Measurements from ENCODE around the gene MINDY4.

The MINDY4 gene

DNA sequence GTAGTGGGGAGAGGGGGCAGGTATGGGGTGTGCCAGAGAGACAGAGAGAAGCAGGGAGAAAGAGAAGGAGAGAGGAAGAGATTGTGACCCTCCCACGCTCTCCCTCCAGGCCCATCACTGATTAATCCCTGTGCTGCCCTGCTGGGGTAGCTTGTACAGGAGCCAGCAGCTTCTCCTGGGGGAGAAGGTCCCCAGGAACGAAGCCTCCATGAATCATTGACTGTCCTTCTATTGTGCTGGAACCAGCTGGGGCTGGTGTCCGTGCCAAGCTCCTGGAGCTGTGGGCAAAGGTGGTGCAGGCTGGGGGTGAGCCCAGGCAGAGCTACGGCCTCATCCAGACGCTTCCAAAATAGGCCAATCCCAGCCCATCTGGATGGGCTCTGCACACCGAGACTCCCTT, 161.3 kb downstream of the MINDY4 start:
- no peak for DNase-seq (ENCODE audit: low spot score)

DNA sequence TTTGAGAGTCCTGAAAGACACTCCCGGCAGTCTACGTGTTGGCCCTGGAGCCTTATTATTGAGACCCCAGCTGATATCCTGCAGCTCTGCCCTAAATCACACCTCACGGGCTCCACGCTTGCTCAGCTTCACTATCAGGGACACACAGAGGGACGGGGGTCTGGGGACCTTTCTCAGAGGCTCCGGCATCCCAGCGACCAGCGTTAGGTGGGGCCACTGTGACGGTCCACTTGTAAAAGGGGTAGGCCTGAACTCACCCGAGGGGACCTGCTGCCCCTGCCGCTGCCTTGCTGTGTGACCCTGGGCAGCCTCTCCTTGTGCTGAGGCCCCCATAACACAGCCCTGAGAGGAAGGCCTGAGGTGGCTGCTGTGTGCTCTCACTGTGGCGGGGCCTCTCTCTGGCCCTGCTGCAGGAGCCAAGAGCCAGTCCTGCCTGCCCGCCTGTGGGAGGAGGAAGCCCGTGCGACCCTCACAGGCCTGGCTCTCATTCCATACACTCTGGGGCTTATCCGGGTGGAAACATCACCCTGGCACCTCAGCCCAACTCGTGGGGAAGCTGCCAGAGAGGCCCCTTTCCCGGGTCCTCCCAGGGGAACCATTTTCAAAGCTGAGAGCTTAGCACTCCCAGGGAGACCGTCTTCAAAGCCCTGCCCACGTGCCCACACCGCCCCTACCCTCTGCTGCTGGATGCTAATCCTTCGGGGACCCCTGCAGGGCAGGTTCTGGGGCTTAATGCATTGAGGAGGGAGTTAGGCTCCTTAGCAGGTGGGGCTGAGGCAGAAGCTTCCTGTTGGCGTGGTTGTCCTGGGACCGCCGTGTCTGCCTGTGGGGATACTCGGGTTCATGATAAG, 162.1 kb downstream of the MINDY4 start:
- DNase-seq (ENCODE audit: low spot score) = no peak

DNA sequence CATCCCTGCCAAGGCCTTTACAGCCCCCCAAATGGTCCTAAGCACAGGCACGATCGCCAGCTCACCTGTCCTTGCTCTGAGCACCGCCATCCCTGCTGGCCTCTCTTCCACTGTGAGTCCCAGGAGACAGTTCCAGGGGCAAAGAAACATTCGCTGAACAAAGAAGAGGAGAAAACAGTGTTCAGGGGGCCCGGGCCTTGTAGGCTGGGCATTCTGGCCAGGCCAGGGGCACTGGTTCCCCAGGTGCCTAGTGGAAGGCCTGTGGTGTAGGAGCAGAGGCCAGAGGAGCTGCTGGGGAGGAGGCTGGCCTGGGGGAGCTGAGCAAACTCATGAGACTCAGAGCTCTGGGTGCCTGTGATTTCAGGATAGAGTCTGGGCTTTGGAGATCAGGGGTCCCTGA, 163.0 kb downstream of the MINDY4 start:
- no peak for DNase-seq (ENCODE audit: low spot score)

DNA sequence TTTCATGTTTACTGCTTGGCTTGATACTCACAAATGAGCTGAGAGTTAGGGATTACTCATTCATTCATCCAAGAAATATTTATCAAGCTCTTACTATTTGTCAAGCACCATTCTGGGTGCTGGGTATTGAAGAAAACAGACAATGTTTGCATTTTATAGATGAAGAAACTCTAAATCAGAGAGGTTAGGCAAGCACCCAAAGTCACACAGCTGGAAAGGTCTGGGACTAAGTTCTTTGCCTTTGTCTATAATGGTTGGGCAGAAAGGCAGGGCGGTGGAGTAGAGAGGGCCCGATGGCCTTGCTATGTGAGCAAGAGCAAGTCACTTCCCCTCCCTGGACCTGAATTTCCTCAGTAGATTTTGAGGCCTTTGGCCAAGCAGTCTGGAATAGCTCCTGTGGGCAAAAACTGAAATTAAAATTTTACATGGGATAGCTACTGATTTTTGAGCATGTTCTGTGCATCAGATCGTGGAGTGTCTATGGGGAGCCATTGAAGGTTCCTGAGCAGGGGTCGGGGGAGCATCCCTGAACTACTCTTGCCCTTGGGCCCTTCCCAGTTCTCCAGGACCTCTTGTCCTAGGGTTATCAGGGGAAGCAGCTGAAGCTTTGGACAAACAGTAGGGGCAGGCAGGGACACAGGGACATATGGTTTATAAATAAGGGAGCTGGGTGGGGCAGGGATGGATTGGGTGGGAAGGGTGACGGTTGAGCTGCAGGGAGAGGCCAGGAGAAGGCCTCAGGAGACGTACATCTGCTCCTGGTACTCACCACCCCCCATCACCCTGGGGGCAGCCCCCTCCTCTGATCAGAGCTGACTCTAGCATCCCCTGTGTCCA, 163.7 kb downstream of the MINDY4 start:
- DNase-seq (ENCODE audit: low spot score) = no peak

DNA sequence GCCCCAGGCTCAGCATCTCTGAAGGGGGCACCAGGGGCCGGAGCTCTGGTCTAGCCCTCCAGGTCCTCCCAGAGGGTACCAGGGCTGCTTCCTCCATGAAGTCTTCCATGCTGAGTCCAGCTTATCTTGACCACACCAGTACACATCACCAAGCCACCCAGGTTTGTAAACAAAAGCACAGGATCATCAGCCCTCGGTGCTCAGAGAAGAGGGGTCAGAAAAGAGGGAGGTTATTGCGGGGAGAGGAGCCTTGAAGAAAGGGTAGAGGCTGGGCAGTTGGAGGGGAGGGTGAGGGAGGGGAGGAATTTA, 164.3 kb downstream of the MINDY4 start:
- DNase-seq (ENCODE audit: low spot score) = no peak

DNA sequence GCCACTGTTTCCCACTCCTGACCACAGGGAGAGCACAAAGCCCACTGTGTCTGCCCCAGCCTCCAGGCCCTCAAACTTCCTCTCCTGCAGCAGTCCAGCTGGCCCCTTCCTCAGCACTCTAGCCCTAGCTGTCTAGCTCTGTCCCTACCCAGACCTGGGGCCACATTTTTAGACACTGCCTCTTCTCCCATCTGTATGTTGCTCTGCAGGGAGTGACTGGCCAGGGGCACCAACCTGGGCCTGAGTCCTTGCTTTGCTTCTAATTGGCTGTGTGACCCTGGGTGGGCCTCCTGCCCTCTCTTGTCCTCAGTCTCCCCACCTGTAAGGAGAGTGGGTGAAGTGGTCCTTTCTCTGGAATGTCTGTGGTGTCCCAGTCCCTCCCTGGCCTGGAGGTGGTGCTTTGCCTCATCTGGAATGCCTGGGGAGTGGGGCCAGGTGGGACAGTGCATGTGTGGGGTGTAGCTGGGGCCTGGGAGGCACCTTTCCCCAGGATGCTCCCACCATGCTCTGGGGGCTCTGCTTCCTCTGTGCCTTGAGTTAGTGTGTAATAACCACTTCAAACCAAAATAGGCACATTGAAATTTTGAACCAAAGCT, 165.5 kb downstream of the MINDY4 start:
- DNase-seq (ENCODE audit: low spot score) = no peak

DNA sequence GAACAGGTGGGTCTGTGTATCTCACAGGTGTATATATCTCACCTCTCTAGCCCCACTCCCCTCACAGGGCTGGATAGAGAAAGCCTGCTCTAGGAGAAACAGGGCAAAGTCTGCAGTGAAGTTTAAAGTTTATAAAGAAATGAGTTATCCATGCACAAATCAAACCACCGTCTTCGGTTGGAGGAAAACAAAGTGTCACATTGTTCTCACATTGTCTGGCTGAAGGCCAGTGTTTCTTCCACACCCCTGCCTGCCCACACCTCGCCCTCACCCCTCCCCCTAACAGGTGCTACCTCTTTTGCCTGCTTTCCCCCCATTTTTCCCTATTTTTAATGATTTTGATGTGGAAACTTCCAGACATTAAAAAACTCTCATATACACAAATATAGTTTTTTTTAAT, 166.2 kb downstream of the MINDY4 start:
- no peak for DNase-seq (ENCODE audit: low spot score)

DNA sequence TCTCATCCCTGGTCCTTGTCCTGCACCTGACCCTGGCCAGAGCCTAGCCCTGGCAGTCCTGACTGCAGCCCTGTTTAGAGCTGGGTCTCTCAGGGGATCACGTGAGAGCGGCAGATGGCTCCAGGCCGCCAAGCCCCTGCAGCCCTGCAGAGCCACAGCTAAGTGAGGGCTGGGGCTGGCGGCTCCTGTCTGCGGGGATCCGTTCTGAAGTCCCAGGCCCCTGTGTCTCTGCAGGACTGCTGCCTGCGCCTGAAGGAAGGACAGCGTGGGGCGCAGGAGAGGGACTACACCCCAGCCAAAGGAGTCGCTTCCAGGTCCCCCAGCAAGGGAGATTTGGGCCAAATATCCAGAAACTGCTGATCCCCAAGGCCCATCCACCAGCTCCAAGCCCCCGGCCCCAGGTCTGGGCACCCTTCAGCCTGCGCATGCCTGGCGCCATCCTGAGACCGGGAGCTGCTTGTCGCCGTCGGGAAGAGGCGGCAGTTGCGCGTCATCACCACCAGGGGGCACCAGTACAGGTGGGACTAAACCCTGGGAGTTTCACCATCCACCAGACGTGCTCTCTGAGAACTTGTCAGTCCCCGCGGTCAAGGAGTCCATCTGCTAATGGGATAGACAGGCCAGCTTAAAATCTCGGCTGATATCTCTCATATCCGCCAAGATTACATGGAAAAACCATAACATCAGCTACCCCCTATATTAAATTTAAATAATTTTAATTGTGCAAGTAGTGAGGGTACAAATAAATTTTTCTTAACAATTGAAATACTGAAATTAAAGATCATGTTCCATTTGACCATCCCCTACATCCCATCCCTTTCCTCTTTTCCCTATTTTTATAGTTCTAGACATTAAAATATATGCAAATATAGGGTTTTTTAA, 167.5 kb downstream of the MINDY4 start:
- DNase-seq (ENCODE audit: low spot score) = peak; percentile 50

DNA sequence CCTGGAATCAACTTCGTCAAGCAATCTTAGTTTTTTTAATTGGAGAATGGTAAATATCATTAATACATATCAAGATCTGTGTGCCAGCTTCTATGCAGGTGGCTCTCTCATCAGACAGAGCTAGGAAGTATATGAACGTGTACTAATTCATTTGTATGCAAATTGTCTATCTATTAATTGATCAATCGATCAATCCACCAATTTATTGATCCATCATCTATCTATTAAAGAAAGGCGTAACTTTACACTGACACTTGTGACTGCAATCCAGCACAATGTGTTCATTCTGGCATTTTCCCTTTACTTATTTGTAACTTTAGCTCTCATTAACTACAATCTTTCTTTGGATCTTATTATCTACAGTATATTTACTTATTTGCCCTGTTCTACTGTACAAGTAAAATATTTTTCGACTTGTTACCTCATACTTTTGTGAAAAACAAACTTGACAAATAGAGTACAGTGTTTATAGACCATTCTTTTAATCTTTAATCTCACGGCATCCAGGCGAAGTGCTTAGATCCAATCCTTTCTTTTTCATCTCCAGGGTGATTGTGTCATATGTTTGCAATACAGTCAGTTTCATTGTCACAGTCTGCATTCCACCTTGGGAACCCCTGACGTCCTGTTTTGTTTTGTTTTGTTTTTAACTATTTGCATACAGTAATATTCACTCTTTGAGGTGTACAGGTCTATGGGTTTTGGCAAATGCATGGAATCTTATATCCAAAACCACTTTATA, 170.5 kb downstream of the MINDY4 start:
- DNase-seq (ENCODE audit: low spot score) = no peak
